Retinal pigment epithelial cell (primary cell): ENCODE measurements around the gene WDR13.
"Not testable (repeated sequence)": the region's sequence is repeated elsewhere in the genome, so short reads cannot be mapped to it uniquely, and the experiment has no call there.

ENCODE experiments used
- DNase-seq: peaks from one replicate; pipeline ENCODE4 v3.0.0-alpha.2; 2010; ENCODE audit warnings: low read depth
- H3K4me3 ChIP-seq: 2 replicates; pipeline ENCODE4 v1.5.1; 2011; ENCODE audit warnings: mild to moderate bottlenecking, low read length, control low read depth, moderate library complexity
- TF ChIP-seq, protein P1 (sequence below): conservative IDR thresholded peaks from 2 replicates; pipeline ENCODE4 v1.5.1; 2011; ENCODE audit warnings: low read depth, low read length, control low read depth, inconsistent platforms

Gene WDR13

DNA sequence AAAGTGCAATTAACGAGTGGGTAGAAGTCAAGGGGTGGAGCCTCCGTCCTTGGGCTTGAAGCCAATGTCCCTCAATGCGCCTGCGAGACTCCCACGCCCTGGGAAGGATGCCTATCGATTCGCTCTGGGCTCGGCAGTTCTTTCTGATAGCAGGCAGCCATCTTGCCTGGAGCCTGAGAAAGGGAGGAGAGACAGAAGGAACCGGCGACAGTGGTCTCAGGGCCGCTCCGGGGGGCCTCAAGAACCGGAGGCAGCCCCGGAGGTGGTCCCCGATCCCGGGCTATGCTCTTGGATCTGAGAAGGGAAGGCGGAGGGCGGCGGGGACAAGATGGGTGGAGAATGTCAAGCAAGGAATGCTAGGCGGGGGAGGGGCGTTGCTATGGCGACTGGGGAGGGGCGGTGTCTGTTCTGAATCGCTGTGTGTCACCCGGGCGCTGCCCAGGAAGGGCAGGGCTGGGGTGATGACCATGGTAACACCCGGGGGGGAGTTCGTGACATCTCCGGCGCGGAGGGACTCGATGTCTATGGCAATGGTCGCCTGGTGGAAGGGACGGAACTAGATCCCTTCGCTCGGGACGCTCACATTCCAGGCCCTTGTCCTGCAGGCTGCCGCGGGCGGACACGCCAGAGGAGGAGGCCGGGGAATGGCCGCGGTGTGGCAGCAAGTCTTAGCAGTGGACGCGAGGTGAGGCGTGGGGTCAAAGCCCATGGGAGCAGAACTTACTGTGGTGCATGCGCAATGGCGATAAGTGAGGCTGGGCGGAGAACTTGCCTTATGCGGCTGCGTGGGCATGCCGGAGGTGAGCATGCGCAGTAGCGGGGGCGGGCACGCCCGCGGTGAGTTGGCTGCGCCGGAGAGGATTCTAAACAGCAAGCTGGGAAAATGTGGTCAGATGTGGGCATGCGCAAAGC, at the start of gene WDR13:
WDR13 (plus strand) TSS at position 140 of the 912 bp plus-strand sequence; CDS start at position 645, 505 bp downstream.
- peak within 1 kb of the TSS; percentile 70 for H3K4me3 ChIP-seq
- TF ChIP-seq, protein P1, sequence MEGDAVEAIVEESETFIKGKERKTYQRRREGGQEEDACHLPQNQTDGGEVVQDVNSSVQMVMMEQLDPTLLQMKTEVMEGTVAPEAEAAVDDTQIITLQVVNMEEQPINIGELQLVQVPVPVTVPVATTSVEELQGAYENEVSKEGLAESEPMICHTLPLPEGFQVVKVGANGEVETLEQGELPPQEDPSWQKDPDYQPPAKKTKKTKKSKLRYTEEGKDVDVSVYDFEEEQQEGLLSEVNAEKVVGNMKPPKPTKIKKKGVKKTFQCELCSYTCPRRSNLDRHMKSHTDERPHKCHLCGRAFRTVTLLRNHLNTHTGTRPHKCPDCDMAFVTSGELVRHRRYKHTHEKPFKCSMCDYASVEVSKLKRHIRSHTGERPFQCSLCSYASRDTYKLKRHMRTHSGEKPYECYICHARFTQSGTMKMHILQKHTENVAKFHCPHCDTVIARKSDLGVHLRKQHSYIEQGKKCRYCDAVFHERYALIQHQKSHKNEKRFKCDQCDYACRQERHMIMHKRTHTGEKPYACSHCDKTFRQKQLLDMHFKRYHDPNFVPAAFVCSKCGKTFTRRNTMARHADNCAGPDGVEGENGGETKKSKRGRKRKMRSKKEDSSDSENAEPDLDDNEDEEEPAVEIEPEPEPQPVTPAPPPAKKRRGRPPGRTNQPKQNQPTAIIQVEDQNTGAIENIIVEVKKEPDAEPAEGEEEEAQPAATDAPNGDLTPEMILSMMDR, result no peak
- DNase-seq, result peak; percentile 68

DNA sequence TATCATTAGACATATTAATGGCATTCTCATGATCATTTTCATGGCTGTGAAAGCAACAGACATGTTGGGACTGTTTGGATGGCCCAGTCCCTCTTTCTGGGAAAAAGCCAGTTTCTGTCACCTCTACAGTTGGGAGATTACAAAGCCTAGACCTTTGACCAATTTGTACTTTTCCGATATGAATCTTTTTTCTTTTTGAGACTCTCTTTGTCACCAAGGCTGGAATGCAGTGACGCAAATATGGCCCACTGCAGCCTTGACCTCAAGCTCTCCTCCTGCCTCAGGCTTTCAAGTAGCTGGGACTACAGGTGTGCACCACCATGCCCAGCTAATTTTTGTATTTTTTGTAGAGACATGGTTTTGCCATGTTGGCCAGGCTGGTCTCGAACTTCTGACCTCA, 48.4 kb upstream of the WDR13 start:
- H3K4me3 ChIP-seq, result no peak overlapping the region
- TF ChIP-seq, protein P1, result no peak
- no peak for DNase-seq

DNA sequence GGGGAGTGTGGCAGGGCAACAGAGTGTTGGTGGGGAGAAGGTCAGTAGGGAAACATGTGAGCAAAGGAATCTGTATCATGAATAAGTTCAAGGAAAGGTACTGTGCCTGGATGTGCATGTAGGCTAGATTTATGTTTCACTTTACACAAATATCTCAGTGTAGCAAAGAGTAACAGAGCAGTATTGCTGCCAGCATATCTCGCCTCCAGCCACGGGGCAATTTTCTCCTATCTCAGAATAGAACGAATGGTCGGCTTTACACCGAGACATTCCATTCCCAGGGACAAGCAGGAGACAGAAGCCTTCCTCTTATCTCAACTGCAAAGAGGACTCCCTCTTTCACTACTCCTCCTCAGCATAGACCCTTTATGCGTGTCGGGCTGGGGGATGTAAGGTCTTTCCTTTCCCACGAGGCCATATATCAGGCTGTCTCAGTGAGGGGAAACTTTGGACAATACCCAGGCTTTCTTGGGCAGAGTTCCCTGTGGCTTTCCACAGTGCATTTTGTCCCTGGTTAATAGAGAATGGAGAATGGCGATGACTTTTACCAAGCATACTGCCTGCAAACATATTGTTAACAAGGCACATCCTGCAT, 41.5 kb upstream of the WDR13 start:
- not testable (repeated sequence) for H3K4me3 ChIP-seq, DNase-seq

DNA sequence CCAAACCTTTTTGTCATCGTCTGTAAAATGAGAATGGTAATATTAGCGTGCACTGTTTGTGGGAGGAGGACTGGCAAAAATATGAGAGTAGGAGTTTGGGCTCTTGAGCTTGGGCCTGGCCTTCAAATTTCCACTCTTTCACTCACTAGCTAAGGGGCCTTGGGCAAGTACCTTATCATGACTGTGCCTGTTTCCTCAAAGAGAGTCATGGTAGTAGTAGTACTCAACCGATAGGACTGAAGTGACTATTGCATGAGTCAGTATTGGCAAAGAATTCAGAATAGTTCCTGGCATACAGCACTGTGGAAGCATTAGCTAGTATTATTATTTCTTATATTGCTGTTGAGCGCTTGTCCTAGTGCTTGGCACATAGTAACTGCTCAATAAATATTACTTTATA, 39.0 kb upstream of the WDR13 start:
- TF ChIP-seq, protein P1, result no peak
- DNase-seq, result no peak
- no peak overlapping the region for H3K4me3 ChIP-seq

DNA sequence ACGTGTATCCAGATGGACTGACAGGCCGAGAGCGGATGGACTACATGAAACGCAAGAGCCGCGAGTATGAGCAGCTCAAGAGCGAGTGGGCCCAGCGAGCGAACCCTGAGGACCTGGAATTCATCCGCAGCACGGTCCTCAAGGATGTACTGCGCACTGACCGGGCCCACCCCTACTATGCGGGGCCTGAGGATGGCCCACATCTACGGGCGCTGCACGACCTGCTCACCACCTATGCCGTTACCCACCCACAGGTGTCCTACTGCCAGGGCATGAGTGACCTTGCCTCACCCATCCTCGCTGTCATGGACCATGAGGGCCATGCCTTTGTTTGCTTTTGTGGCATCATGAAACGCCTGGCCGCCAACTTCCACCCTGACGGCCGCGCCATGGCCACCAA, 37.7 kb upstream of the WDR13 start:
- H3K4me3 ChIP-seq, result no peak overlapping the region
- DNase-seq, result no peak
- TF ChIP-seq, protein P1, result no peak

DNA sequence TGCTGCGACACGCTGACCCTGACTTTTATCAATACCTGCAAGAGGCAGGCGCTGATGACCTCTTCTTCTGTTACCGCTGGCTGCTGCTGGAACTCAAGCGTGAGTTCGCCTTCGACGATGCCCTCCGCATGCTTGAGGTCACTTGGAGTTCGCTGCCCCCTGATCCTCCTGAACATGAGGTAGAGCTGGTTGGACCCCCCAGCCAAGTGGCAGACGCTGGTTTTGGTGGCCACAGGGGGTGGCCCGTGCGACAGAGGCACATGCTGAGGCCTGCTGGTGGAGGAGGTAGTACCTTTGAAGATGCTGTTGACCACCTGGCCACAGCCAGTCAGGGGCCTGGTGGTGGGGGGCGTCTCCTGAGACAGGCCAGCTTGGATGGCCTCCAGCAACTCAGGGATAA, 37.2 kb upstream of the WDR13 start:
- TF ChIP-seq, protein P1, result no peak
- H3K4me3 ChIP-seq, result no peak overlapping the region
- DNase-seq, result no peak

DNA sequence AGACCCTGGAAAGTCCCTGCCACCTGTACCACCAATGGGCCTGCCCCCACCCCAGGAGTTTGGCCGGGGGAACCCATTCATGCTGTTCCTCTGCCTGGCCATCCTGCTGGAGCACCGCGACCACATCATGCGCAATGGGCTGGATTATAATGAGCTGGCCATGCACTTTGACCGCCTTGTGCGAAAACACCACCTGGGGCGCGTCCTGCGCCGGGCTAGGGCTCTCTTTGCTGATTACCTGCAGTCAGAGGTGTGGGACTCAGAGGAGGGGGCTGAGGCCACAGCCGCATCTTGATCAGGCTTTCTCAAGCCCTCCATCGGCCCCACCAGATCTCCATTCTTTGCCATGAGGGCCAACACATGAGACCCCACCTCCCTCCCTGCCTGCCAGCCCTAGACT, 36.6 kb upstream of the WDR13 start:
- H3K4me3 ChIP-seq, result no peak overlapping the region
- no peak for DNase-seq
- TF ChIP-seq, protein P1, result no peak
